Pericardium fibroblast (primary cell): Measurements from ENCODE around the gene SFMBT2. TPM values are rescaled to one million over a fixed set of nuclear protein-coding genes. Genes with fewer than 3 reads are reported as not detected.

Experiments
- total RNA-seq: library from RNA; depleted of rRNA; stranded (reverse); fragments of >200 nt; gene quantifications from 2 replicates; pipeline ENCODE4 v1.2.3, GENCODE V29; 2015

The SFMBT2 gene
- 1.3 and 1.5 TPM in 2 replicates for total RNA-seq

DNA sequence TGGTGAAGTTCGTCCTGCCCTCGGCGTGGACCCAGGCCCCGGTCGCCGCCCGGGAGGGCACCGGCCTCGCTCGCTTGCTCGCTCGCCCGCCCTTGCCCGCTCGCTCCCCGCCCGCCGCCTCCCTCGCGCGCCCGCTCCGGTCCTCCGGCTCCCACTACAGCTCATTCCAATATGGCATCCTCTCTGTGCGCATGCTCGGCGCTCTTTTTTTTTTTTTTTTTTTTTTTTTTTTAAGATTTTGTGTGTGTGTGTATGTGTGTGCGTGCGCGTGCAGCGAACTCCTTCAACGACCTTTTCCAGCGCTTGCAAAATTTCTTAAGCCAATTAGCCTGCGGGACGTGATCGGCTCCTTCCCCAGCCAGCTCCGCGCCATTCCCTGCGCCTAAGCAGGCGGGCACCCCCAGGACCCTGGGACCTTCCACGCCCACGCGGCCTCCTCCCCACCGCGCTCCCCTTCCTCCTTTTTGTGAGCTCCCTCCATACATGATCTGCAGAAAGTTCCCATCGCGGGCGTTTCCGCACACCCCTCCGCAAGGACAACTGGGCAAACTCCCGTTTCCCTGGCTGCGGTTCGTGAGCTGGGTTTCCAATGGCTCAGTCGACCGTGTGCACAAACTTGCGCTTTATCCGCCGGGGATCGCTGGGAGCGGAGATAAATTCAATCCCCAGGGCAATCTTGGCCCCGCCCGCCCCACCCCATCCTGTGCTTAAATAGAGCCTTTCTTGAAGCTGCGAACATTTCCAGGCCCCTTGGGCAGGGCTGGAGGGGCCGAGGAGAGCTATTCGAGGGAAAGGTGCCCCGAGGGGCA is at the start of gene SFMBT2:
SFMBT2 (minus strand) TSS at position 173 of the 809 bp plus-strand sequence. CDS start 29,136 bp downstream, outside the sequence.

